ENCODE results near the gene CEP43.

DNA sequence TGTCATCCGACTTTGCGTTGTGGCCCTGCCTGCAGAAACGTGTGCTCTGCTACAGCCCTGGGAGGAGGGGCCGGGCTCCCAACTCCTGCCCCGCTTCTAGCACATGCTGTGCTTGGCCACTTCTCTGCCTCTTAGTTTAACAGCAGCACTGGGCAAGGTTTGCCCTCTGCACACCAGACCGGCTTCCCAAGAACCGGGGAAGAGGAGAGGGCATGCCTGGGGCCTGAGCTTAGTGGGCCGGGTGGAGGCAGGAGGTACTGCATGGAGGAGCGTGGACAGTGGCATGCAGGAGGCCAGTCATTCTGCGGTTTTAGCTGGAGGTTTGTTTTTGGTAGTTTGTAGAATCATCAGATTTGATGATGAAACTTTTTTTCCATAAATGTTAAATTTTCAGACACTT is 45.5 kb downstream of the CEP43 start:
- TF ChIP-seq, protein P1, sequence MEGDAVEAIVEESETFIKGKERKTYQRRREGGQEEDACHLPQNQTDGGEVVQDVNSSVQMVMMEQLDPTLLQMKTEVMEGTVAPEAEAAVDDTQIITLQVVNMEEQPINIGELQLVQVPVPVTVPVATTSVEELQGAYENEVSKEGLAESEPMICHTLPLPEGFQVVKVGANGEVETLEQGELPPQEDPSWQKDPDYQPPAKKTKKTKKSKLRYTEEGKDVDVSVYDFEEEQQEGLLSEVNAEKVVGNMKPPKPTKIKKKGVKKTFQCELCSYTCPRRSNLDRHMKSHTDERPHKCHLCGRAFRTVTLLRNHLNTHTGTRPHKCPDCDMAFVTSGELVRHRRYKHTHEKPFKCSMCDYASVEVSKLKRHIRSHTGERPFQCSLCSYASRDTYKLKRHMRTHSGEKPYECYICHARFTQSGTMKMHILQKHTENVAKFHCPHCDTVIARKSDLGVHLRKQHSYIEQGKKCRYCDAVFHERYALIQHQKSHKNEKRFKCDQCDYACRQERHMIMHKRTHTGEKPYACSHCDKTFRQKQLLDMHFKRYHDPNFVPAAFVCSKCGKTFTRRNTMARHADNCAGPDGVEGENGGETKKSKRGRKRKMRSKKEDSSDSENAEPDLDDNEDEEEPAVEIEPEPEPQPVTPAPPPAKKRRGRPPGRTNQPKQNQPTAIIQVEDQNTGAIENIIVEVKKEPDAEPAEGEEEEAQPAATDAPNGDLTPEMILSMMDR (IDR thresholded peaks at IDR 0.05; ENCODE audit: poor library complexity), result no peak
- TF ChIP-seq EZH2 (IDR thresholded peaks at IDR 0.05; ENCODE audit: borderline replicate concordance) (no peak), EZH2phosphoT487 (IDR thresholded peaks at IDR 0.05; ENCODE audit: low read depth, severe bottlenecking, unreplicated experiment) (no peak)

Data from hepatocyte (in vitro differentiated cells).